Large intestine (tissue), 3 donors: Measurements from ENCODE around the gene ADAMTS15. TPM values are rescaled to one million over a fixed set of nuclear protein-coding genes. Genes with fewer than 3 reads are reported as not detected.

Source experiments
- DNase-seq, 2 donors: peaks; one replicate each; pipeline versions ENCODE4 v3.0.0 to v3.0.0-alpha.2; 2013
- H3K27ac ChIP-seq: one replicate; pipeline ENCODE4 v1.5.1; 2013; ENCODE audit warnings: low read length
- H3K27me3 ChIP-seq: 2 replicates; pipeline ENCODE4 v1.6.1; 2013; ENCODE audit warnings: low read length; ENCODE audit not compliant: control insufficient read depth, insufficient read depth
- H3K36me3 ChIP-seq: 2 replicates; pipeline ENCODE4 v1.6.1; 2013; ENCODE audit warnings: low read length; ENCODE audit not compliant: control insufficient read depth, insufficient read depth
- H3K4me1 ChIP-seq: one replicate; pipeline ENCODE4 v1.6.1; 2013; ENCODE audit warnings: low read length; ENCODE audit not compliant: control insufficient read depth, insufficient read depth
- H3K4me3 ChIP-seq: one replicate; pipeline ENCODE4 v1.5.1; 2013; ENCODE audit warnings: low read length
- H3K9me3 ChIP-seq: one replicate; pipeline ENCODE4 v1.6.1; 2013; ENCODE audit warnings: mild to moderate bottlenecking, low read depth, low read length, moderate library complexity; ENCODE audit not compliant: control insufficient read depth
- WGBS: methylation state at CpG from one replicate; pipeline ENCODE4 v1.1.5; 2013; ENCODE audit warnings: low lambda C conversion rate; ENCODE audit not compliant: insufficient coverage; 5-methylcytosine and 5-hydroxymethylcytosine counted together
- polyA plus RNA-seq: library from polyadenylated mRNA; unstranded; fragments of 120-200 nt; gene quantifications from one replicate; pipeline ENCODE4 v1.2.1, GENCODE V29; 2013

Gene ADAMTS15
- polyA plus RNA-seq, 1 donor, result 6.3 TPM

DNA sequence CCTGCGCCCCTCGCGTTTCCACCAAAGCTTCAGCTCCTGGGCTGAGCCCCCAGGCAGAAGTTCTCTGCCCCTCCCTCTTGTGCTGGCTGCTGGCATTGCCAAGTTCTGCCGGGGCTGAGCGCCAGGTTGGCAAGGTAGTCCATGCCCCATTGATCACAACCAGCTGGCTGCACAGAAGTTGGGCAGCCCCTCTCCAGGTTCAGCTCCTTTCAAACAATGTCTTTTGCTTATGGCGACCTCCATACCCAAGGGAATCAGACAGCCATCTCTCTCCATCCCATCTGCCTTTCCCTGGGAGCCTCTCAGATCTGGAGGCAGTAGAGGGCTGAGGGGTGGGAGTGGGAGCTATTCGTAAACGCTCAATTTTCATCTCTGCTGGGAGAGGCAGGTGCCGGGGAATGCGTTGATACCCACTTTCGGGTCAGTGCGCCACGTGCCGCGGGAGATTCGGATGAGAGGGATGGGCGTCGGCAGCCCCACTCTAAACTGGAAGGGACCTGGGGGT lies 21.6 kb upstream of the ADAMTS15 start:
- no peak overlapping the region for H3K27ac ChIP-seq
- no CpG with 5 or more reads among the region's 18 CpGs for WGBS
- H3K36me3 ChIP-seq, result no peaks in the 10 kb centered on the region
- H3K27me3 ChIP-seq, result peaks cover 63% of the 10 kb centered on the region
- no peak for DNase-seq
- peaks cover 4% of the 10 kb centered on the region for H3K4me1 ChIP-seq
- H3K4me3 ChIP-seq, result peak overlapping the region; percentile 23
- no peaks in the 10 kb centered on the region for H3K9me3 ChIP-seq

DNA sequence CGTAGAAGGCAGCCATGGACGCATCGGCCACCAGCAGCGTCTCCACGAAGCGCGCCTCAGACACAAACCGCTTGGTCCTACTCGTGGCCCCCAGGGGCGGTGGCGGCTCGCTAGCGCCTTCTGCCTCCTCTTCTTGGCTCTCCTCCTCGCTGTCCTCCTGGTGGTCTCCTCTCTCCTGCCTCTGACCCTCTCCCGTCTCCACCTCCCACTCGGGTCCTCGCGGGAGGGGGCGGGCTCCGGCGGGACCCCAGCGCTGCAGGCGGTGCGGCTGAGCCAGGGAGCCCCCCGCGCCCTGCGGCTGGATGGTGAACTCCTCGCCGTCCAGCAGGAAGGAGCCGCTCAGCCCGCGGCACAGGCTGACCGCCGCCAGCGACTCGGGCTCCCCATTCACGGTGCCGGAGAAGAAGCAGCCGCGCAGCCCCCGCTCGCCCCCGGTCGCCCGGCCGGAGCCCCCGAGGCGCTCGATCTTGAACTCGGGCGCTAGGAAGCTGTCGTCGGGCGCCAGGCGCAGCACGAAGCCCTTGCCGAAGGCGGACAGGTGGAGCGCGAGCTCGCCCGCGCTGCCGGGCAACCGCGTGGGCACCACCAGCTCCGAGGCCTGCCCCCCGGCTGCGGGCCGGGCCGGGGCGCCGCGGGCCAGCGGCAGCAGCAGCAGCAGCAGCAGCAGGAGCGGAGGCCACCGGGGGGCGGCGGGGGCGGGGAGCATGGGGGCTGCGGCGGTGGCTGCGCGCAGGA lies 20.7 kb upstream of the ADAMTS15 start:
- no CpG with 5 or more reads among the region's 84 CpGs for WGBS

DNA sequence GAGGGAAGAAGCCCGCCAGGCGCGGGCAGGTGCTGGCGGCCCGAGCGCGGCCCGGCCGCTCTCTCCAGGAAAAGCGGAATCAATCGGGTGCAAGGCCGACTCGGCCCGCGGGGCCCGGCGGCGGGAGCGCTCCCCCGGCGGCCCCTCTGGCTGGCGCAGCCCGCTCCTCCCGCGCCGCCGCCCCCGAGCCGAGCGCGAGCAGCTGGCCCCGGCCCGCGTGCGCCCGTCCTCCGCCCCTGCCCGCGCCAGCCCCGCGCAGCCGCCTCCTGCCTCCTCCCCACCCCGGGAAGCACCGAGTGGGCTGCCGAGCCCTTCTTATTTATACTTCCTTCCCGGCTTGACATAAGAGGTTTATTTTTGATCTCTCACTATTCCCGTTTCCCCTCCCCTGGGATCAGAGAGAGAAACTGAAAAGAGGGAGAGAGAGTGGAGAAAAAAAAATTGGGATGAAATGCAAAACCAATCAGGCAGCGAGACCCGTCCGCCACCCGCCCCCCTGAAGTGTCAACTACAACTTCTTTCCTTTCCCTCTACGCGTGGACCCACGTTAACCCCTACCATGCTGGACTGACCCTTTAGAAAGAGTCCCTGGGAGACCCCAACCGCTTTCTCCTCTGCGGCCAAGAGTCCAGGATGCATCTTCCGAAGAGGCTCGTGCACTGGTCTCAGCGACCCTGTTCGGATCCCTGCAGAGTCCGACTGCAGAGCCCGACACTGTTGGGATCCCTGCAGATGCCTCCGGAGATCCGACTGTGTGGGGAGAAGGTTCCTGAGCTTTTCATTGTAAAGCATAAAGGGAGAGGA lies 19.9 kb upstream of the ADAMTS15 start, which contains the start of gene ADAMTS8:
Gene ADAMTS8 (minus strand): TSS at position 294 of the 804 bp plus-strand sequence. CDS start 323 bp downstream, outside the sequence.
- no peaks in the 10 kb centered on the region for H3K36me3 ChIP-seq
- peaks cover 60% of the 10 kb centered on the region for H3K27me3 ChIP-seq
- H3K4me1 ChIP-seq, result peaks cover 4% of the 10 kb centered on the region
- WGBS, result no CpG with 5 or more reads among the region's 64 CpGs
- no peaks in the 10 kb centered on the region for H3K9me3 ChIP-seq
- H3K27ac ChIP-seq, result no peak within 1 kb of the TSS
- peak in 1 of 2 donors; percentile 21 for DNase-seq
- H3K4me3 ChIP-seq, result peak within 1 kb of the TSS; percentile 23

More for the DNA sequence above, 20.7 kb upstream of the ADAMTS15 start:
- H3K4me1 ChIP-seq, result peaks cover 4% of the 10 kb centered on the region
- H3K27me3 ChIP-seq, result peaks cover 63% of the 10 kb centered on the region
- peak in 1 of 2 donors; percentile 27 for DNase-seq
- H3K9me3 ChIP-seq, result no peaks in the 10 kb centered on the region
- peak overlapping the region; percentile 23 for H3K4me3 ChIP-seq
- H3K27ac ChIP-seq, result no peak overlapping the region
- H3K36me3 ChIP-seq, result no peaks in the 10 kb centered on the region

DNA sequence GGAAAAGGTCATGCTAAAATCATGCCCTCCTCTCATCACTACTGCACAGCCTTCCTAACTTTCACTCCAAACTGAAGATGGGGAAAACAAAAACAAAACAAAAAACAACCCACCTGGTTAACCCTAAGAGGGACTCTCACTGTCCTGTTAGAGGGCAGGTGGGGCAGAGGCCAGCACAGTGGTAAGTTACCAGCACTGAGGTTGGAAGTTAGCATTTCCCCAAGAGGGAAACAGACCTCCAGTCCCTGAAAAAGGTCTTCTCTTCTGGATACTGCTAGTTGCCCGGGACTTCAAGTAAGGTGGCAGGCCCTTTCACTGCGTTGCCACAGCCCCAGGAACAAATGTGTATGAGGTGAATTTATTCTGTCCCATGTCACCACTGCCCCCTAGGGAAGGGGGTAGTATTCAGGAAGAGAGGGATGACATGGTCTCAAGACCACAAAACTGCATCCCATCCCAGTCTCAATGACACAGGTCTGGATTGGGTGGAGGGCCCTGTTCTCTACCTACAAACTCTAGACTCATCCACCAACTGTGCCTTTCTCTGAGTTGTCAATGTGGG lies 19.2 kb upstream of the ADAMTS15 start:
- Histone ChIP-seq H3K4me1 (peaks cover 4% of the 10 kb centered on the region), H3K27me3 (peaks cover 60% of the 10 kb centered on the region), H3K9me3 (no peaks in the 10 kb centered on the region), H3K27ac (no peak overlapping the region), H3K36me3 (no peaks in the 10 kb centered on the region), H3K4me3 (no peak overlapping the region)
- no peak for DNase-seq
- WGBS, result no CpG with 5 or more reads among the region's 2 CpGs

DNA sequence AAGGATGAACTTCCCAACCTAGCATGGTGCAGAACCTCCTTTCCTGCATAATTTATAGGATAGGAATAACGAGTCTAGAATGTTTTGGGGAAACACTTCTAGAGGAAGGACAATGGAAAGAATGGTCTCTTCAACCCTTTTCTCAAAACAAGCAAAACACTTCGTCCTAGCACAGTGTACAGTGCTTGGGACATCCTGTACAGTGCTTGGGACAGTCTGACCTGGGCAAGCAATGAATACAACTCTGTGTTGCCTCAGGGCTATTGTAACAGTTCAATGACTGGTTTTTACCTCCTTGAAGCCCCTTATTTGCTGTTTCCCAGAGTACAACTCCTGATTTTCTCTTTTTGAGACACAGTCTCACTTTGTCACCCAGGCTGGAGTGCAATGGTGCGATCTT lies 18.5 kb upstream of the ADAMTS15 start:
- WGBS, result no CpG with 5 or more reads among the region's 3 CpGs
- Histone ChIP-seq H3K27me3 (peaks cover 52% of the 10 kb centered on the region), H3K9me3 (no peaks in the 10 kb centered on the region), H3K4me3 (no peak overlapping the region), H3K27ac (no peak overlapping the region), H3K4me1 (peaks cover 4% of the 10 kb centered on the region), H3K36me3 (no peaks in the 10 kb centered on the region)
- DNase-seq, result no peak

DNA sequence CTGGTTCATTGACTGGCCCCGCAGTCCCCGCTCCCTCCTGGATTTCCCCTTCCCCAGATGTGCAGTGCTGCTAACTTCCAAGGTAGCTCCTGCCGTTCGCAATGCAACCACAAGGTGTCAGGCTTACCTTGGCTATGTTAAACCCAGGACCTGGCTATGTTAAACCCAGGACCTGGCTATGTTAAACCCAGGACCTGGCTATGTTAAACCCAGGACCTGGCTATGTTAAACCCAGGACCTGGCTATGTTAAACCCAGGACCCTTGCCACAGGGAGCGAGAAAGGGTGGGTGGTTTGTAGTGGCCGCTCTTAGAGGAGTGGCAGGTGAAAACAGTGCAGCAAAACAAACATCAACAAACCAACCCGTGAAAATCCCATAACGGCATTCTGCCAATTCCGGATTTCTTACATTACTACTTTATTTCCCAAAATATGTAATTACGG lies 17.1 kb upstream of the ADAMTS15 start:
- Histone ChIP-seq H3K9me3 (no peaks in the 10 kb centered on the region), H3K4me1 (peaks cover 4% of the 10 kb centered on the region), H3K27me3 (peaks cover 42% of the 10 kb centered on the region), H3K4me3 (no peak overlapping the region), H3K36me3 (no peaks in the 10 kb centered on the region), H3K27ac (no peak overlapping the region)
- DNase-seq, result peak; percentile 41 to 60
- 80% methylated on average over 1 of the region's 10 CpGs for WGBS

DNA sequence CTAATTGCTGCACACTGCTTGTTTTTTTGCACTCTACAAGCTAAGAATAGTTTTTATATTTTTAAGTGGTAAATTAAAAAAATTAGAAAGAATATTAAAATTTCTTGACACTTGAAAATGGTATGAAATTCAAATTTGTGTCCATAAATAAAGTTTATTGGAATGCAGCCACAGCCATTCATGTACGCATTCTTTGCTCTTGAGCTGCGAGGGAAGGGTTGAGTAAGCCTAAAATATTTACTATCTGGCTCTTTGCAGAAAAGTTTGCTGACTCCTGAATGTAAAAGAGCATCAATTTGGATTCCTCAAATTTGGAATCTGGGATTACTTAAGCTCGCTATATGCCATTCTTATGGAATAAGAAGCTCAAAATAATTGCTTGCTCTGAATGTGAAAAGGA lies 16.6 kb upstream of the ADAMTS15 start:
- H3K9me3 ChIP-seq, result no peaks in the 10 kb centered on the region
- peaks cover 37% of the 10 kb centered on the region for H3K27me3 ChIP-seq
- no peak for DNase-seq
- no peak overlapping the region for H3K4me3 ChIP-seq
- H3K27ac ChIP-seq, result no peak overlapping the region
- H3K36me3 ChIP-seq, result no peaks in the 10 kb centered on the region
- H3K4me1 ChIP-seq, result peaks cover 4% of the 10 kb centered on the region
- WGBS, result 100% methylated on average over 1 of the region's 3 CpGs

DNA sequence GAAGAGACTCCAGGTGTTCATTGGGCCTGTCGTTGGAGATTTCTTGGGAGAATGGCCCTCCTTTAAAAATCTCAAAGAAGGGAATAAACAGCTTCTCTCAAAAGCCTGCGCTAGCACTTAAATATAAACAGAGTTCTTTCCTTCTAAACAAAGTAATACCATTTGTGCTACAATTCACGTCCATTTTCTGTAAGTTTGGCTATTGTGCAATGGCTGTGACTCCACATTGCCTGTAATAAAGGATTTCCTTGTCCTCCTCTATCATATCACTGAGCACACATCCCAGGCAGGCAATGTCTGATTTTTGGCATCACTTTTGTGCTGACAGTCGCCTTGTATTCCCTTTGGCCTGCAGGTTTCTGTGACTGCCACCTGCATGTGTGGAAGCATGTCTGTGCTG lies 15.1 kb upstream of the ADAMTS15 start:
- peaks cover 26% of the 10 kb centered on the region for H3K27me3 ChIP-seq
- H3K4me3 ChIP-seq, result no peak overlapping the region
- no peak overlapping the region for H3K27ac ChIP-seq
- no peaks in the 10 kb centered on the region for H3K4me1 ChIP-seq
- WGBS, result 40% methylated on average over 1 of the region's 4 CpGs
- no peaks in the 10 kb centered on the region for H3K36me3 ChIP-seq
- DNase-seq, result no peak
- H3K9me3 ChIP-seq, result no peaks in the 10 kb centered on the region

DNA sequence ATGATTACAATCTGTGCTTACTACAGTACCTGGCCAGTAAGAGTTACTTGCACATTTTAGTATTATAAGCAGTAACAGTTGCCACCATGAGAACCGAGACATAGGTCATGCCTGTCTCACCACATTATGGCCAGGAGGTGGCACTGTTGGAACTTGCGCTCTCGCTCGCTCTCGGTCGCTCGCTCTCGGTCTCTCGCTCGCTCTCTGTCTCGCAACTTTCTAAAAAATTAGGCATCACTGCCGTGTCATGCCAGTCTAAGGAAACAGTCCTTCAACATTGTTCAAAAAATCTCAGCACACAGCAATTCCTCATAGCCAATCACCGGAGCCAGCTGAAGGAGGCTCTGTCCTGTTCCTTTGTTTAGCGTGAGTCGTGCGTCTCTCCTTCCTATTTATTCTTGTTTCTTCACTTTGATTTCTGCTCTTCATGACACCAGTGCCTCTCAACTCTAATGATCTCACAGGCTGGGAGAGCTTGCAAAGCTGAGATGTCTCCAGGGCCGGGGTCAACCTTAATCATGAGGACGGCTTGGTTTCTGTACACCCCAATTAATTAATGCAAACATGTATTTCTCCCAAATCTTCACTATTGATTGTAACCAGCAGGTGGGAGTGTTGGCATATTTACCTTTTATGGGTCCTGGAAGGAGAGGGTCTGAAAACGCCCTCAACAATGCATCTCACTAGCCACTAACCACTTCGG lies 13.8 kb upstream of the ADAMTS15 start:
- Histone ChIP-seq H3K9me3 (no peaks in the 10 kb centered on the region), H3K4me1 (no peaks in the 10 kb centered on the region), H3K4me3 (peak overlapping the region; percentile 63), H3K27ac (no peak overlapping the region), H3K27me3 (peaks cover 13% of the 10 kb centered on the region), H3K36me3 (no peaks in the 10 kb centered on the region)
- peak; percentile 74 to 81 for DNase-seq
- WGBS, result 7% methylated on average over 3 of the region's 20 CpGs

DNA sequence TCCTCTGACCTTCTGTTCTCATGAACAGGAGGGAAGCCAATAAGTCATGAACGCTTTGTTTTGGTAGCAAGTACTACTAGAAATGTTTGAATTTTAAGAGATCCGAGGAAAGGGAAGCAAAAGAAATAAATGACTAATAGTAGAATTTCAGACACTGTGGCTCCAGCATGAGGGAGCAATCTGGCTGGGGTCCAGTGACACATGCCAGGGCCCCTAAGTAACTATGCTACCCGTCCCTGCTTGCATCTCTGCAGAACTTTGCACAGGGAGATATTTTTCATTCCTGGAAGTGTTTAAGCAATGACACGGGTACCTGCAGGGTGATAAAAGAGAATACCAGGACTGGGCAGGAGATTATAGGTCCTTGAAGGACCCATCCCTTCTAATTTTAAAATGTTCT lies 12.8 kb upstream of the ADAMTS15 start:
- H3K27ac ChIP-seq, result no peak overlapping the region
- H3K4me1 ChIP-seq, result no peaks in the 10 kb centered on the region
- H3K36me3 ChIP-seq, result no peaks in the 10 kb centered on the region
- peaks cover 4% of the 10 kb centered on the region for H3K27me3 ChIP-seq
- H3K4me3 ChIP-seq, result no peak overlapping the region
- no CpG with 5 or more reads among the region's 4 CpGs for WGBS
- DNase-seq, result no peak
- H3K9me3 ChIP-seq, result no peaks in the 10 kb centered on the region
